HG03378 (cell line): Measurements from ENCODE around the gene TCF3.
"Not testable (repeated sequence)": the region's sequence is repeated elsewhere in the genome, so short reads cannot be mapped to it uniquely, and the experiment has no call there.

Experiments
- ATAC-seq: cut with Tn5 transposase; IDR thresholded peaks from one replicate; pipeline ENCODE4 v1.9.1; 2021; ENCODE audit warnings: mild to moderate bottlenecking, moderate library complexity; ENCODE audit not compliant: unreplicated experiment

TCF3 gene

GRCh38 chr19:1651568-1652291, 685 bp downstream of the TCF3 start:
- ATAC-seq: no peak

GRCh38 chr19:1650650-1651567, 1.5 kb downstream of the TCF3 start:
- no peak for ATAC-seq

DNA sequence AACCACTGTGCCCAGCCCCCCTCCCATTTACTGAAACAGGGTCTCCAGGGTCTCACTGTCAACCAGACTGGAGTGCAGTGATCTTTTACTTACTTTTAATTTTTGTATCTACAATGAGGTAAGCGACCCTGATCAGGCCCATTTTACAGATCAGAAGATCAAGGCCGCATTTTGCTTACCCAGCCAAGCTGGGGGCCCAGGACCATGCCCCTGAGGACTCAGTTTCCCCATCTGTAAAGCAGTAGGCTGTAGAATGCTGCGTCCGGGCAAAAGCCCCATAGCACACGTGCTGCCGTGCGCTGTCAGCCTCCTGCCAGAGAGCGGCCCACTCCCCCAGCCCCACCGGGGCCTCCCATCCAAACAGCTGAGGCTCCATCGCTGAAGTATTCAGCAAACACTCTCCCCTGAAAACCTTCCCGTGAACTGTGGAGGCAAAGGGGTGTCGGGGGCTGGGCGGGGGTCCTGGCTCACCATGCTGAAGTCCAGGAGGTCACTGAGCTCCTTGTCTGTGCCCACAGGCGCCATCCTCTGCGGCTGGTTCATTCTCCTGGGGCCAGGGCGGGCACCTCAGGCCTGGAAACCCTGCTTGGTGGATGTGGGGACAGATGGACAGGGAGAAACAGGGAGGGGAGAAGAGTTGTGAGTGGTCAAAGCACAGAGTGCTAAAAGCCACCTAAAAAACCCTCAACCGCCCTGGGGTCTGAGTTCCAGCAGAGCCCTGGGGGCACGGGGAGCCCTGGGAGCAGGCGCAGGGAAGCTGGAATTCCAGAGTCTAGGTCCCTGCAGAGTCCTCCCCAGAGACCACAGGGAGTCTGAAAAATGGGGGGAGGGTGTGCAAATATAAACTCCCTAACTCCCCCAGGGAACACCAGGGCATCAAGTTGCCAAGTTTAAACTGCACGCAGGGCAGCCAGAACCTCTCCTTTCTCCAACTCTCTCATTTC, 2.4 kb downstream of the TCF3 start:
- ATAC-seq: no peak

DNA sequence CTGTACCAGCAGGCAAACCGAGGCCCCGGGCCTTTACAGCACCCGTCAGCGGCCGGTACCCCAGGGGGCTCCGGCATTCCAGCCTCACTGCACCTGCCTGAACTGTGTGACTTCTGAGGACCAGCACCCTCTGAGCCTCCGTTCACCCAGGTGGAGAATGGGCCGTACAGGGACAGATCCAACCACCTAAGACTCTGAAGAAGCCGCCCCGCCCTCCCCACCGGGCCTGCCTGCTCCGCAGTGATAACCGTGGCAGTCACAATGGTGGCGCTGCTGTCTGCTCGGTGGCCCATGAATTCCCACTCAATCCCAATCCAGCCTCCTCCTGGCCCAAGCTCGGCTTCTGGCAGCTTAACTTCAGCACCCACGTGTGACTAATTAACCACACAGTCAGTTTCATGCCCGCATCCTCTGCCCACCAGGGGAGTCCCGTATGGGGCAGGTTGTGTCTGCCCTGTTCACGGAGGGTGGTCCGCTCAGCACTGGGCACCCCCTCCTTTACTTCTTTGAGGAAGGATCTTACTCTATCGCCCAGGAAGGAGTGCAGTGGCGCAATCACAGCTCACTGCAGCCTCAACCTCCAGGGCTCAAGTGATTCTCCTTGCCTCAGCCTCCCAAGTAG, 3.4 kb downstream of the TCF3 start:
- ATAC-seq: no peak

DNA sequence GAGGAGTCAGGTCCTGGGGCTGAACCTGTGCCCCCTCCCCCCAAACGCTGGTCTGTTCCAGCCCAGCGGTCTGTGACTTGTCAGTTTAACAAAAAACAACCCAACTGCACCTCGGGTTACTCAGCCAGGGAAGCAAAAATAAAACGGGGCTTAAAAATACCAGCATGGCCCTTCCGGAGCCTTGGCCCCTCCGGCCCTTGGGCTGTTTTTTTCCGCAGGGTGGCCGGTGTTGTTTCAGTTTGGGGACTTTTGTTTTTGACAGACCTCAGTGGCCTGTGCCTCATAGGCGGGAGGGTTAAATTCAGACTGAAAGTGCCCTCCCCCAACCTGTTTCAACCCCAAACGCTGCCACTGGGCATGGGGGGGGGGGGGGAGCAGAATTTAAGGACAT, 4.0 kb downstream of the TCF3 start:
- ATAC-seq: no peak

- no peak for ATAC-seq
Measured at GRCh38 chr19:1647501-1648458, 4.6 kb downstream of the TCF3 start.

DNA sequence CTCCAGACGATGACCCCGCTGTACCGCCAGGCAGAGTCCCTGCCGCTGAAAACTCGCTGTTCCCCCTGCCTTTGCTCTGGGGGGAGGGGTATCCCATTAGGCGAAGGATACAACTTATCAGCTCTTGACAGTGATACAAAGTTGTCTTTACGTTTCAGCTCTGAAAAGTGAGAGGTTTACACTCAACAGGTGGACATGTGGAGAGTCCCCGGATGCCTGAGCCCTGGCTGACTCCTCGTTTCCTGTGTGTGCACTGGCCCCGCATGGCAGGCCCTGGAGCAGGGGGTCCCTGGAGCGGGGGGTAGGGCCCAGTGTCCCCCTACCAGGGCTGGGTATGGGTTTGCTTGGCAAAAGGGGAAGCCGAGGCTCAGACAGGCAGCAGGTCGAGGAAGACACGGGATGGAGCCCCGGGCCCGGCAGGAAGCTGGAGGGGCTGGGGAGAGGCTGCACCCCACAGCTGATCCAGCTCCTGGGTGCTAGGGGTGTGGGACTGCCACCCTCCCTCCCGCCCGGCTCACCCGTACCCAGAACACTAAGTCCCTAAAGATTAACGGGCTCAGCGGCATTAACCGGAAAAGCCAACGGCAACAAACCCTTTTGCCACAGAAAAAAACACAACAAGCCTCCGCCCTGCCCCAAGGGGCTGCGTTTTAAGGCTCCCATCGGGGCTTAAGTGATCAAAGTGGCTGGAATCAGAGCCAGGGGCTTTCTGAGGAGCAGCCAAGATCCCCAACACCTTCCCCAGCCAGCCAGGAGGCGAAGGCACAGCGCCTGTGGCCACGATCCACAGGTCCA, 5.6 kb downstream of the TCF3 start:
- ATAC-seq: no peak

- ATAC-seq: no peak
Measured at GRCh38 chr19:1646149-1646548, 6.3 kb downstream of the TCF3 start.

GRCh38 chr19:1645299-1645698, 7.1 kb downstream of the TCF3 start:
- ATAC-seq: no peak

GRCh38 chr19:1644070-1644469, 8.3 kb downstream of the TCF3 start:
- no peak for ATAC-seq

GRCh38 chr19:1640893-1641448, 11.4 kb downstream of the TCF3 start:
- ATAC-seq: not testable (repeated sequence)

GRCh38 chr19:1636325-1637236, 15.8 kb downstream of the TCF3 start:
- no peak for ATAC-seq

DNA sequence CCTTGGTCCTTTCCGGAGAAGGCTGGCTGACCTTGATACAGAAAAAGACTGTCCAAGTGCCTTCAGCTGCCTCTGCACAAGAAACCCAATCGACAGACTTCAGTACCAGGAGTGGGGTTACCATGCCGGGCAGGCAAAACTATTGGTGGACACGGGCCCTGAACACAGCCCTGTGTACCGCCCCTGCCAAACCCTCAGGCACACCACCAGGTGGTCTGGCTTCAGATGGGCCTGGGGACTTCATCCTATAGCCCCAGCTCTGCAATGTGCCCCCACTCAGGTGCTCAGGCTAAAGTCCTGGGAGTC, 17.5 kb downstream of the TCF3 start:
- ATAC-seq: no peak

- no peak for ATAC-seq
Measured at GRCh38 chr19:1634242-1634937, 18.0 kb downstream of the TCF3 start.

DNA sequence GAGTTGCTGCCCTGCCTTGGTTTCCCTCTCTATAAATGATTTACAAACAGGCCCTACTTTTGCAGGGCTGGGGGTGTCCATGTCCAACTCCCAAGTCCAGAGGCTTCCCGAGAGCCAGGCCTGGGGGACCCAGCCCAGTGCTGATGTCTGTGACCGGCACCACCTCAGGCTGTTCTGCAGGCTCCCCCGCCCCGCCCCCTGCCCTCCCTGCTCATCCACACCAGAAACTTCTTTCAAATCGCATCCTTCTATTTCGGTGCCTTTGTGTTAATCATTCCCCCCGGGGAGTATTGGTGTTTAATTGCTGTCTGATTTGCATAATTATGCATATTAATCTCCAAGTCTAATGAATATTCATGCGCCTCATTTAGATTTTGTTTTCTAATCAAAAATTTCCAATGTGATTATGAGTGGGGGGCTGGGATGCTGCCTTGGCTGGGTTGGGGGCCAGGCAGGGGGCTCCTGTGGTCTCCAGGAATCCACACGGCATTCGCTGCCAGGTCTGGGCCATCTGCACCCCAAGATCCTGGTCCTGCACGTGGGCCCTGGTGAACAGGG, 19.1 kb downstream of the TCF3 start:
- no peak for ATAC-seq

GRCh38 chr19:1632462-1633268, 19.8 kb downstream of the TCF3 start:
- no peak for ATAC-seq
